ENCODE measurements around the gene QSER1. TPM values are rescaled to one million over a fixed set of nuclear protein-coding genes. Genes with fewer than 3 reads are reported as not detected.

Gene QSER1
- total RNA-seq, 1 experiment from 2014 or later: 48.0 TPM

DNA sequence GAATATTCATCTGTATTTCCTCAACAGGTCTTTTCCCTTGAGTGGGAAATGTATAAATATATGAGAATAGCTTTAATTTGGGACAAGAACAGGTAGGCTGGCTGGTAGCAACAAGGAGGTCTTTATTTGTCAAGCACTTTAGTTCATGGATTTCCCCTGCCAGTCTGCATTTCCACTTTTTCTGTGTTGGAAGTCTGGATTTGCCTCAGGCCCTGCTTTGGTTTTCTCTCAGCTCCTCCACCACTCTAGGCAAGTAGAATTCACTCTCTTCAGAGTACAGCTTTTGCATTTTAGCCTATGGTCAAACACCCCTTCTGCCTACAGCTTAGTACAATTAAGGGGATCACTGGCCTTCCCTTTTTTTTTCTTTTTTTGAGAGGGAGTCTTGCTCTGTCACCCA is 57.1 kb downstream of the QSER1 start (continued):
- TF ChIP-seq, protein P1, sequence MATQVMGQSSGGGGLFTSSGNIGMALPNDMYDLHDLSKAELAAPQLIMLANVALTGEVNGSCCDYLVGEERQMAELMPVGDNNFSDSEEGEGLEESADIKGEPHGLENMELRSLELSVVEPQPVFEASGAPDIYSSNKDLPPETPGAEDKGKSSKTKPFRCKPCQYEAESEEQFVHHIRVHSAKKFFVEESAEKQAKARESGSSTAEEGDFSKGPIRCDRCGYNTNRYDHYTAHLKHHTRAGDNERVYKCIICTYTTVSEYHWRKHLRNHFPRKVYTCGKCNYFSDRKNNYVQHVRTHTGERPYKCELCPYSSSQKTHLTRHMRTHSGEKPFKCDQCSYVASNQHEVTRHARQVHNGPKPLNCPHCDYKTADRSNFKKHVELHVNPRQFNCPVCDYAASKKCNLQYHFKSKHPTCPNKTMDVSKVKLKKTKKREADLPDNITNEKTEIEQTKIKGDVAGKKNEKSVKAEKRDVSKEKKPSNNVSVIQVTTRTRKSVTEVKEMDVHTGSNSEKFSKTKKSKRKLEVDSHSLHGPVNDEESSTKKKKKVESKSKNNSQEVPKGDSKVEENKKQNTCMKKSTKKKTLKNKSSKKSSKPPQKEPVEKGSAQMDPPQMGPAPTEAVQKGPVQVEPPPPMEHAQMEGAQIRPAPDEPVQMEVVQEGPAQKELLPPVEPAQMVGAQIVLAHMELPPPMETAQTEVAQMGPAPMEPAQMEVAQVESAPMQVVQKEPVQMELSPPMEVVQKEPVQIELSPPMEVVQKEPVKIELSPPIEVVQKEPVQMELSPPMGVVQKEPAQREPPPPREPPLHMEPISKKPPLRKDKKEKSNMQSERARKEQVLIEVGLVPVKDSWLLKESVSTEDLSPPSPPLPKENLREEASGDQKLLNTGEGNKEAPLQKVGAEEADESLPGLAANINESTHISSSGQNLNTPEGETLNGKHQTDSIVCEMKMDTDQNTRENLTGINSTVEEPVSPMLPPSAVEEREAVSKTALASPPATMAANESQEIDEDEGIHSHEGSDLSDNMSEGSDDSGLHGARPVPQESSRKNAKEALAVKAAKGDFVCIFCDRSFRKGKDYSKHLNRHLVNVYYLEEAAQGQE (IDR thresholded peaks at IDR 0.05; ENCODE audit: low read depth): no peak
- TF ChIP-seq EZH2 (IDR thresholded peaks at IDR 0.05): no peak

DNA sequence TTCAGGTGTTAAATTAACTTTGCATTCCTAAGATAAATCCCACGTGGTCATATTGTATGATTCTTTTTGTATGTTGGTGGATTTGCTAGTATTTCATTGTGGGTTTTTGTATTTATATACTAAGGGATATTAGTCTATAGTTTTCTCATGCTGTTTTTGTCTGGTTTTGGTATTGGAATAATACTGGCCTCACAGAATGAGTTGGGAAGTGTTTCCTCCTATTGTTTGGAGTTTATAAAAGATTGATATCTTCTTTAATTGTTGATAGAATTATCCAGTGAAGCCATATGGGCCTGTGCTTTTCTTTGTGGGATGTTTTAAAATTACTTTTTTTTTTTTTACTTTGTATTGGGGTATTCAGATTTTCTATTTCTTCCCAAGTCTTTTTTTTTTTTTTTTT is 59.8 kb downstream of the QSER1 start:
- DNase-seq (ENCODE audit: low read depth, low spot score) (no peak), ATAC-seq (no peak)
- Histone ChIP-seq H3K27ac (ENCODE audit: low read depth, low read length) (no peak overlapping the region), H3K36me3 (ENCODE audit: control insufficient read depth in 1 of 2, insufficient read depth in 2 of 2, low read length in 2 of 2) (peaks cover 7 to 9% of the 10 kb centered on the region in 2 experiments; a peak in 2 of 4 replicates), H2AFZ (ENCODE audit: low read depth, low read length, poor library complexity, severe bottlenecking) (no peak overlapping the region), H4K20me1 (ENCODE audit: insufficient read depth) (no peaks in the 10 kb centered on the region), H3K9ac (ENCODE audit: low read length) (no peak overlapping the region), H3K9me2 (ENCODE audit: insufficient read depth) (no peaks in the 10 kb centered on the region), H3K9me3 (ENCODE audit: control insufficient read depth in 1 of 2, insufficient read depth in 1 of 2, low read depth in 1 of 2, low read length in 2 of 2) (no peaks in the 10 kb centered on the region), H3K4me2 (ENCODE audit: low read length) (no peak overlapping the region), H3K27me3 (ENCODE audit: insufficient read depth, low read length) (no peaks in the 10 kb centered on the region), H3K79me2 (ENCODE audit: insufficient read depth, low read length) (peaks cover 48% of the 10 kb centered on the region), H3K4me3 (replicated peaks in 1 of 2; ENCODE audit: low read depth in 1 of 2, low read length in 2 of 2) (no peak overlapping the region), H3K4me1 (ENCODE audit: control insufficient read depth in 1 of 2, insufficient read depth in 2 of 2, low read length in 2 of 2) (no peaks in the 10 kb centered on the region)
- POLR2A ChIA-PET: no interaction called here
- intact Hi-C loops (cut with micrococcal nuclease): no loop called here
- no peak for TF ChIP-seq FOSL1 (IDR thresholded peaks at IDR 0.05; ENCODE audit: low read depth)
- TF ChIP-seq SIN3A (IDR thresholded peaks at IDR 0.05; ENCODE audit: low read depth): no peak
- no peak for TF ChIP-seq EZH2phosphoT487 (IDR thresholded peaks at IDR 0.05; ENCODE audit: borderline replicate concordance)
- TF ChIP-seq SRF (IDR thresholded peaks at IDR 0.05; ENCODE audit: low read depth): no peak
- TF ChIP-seq SP1 (IDR thresholded peaks at IDR 0.05; ENCODE audit: low read depth): no peak
- TF ChIP-seq, protein P2, sequence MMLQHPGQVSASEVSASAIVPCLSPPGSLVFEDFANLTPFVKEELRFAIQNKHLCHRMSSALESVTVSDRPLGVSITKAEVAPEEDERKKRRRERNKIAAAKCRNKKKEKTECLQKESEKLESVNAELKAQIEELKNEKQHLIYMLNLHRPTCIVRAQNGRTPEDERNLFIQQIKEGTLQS (IDR thresholded peaks at IDR 0.05): no peak
- TF ChIP-seq ZNF274 (IDR thresholded peaks at IDR 0.05; ENCODE audit: low read depth, low read length): no peak
- TF ChIP-seq JUND (IDR thresholded peaks at IDR 0.05): no peak
- TF ChIP-seq, protein P1 (IDR thresholded peaks at IDR 0.05; ENCODE audit: low read depth): no peak
- TF ChIP-seq CBX3 (IDR thresholded peaks at IDR 0.05; ENCODE audit: low read depth): no peak
- no peak for TF ChIP-seq CEBPB (IDR thresholded peaks at IDR 0.05; ENCODE audit: low read depth)
- TF ChIP-seq TCF7L2 (IDR thresholded peaks at IDR 0.05; ENCODE audit: borderline replicate concordance, extremely low read depth, insufficient read depth, insufficient read length): no peak
- TF ChIP-seq, protein P3, sequence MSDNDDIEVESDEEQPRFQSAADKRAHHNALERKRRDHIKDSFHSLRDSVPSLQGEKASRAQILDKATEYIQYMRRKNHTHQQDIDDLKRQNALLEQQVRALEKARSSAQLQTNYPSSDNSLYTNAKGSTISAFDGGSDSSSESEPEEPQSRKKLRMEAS (IDR thresholded peaks at IDR 0.05): no peak
- no peak for TF ChIP-seq RAD21 (IDR thresholded peaks at IDR 0.05; ENCODE audit: low read depth)
- TF ChIP-seq, protein P4, sequence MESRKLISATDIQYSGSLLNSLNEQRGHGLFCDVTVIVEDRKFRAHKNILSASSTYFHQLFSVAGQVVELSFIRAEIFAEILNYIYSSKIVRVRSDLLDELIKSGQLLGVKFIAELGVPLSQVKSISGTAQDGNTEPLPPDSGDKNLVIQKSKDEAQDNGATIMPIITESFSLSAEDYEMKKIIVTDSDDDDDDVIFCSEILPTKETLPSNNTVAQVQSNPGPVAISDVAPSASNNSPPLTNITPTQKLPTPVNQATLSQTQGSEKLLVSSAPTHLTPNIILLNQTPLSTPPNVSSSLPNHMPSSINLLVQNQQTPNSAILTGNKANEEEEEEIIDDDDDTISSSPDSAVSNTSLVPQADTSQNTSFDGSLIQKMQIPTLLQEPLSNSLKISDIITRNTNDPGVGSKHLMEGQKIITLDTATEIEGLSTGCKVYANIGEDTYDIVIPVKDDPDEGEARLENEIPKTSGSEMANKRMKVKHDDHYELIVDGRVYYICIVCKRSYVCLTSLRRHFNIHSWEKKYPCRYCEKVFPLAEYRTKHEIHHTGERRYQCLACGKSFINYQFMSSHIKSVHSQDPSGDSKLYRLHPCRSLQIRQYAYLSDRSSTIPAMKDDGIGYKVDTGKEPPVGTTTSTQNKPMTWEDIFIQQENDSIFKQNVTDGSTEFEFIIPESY (IDR thresholded peaks at IDR 0.05; ENCODE audit: extremely low read depth, insufficient replicate concordance, low read length): no peak
- no TSS peak for BruUV-seq (replicated peaks)
- CTCF ChIA-PET: no interaction called here
- RAD21 ChIA-PET (ENCODE audit: low non-redundant PET in 1 of 2, low total read pairs in 2 of 2, uncharacterized antibody in 2 of 2, unreplicated experiment in 2 of 2): no interaction called here
